Fibroblast of lung (primary cell): ENCODE measurements around the gene GJD4. TPM values are rescaled to one million over a fixed set of nuclear protein-coding genes. Genes with fewer than 3 reads are reported as not detected.
A peak's percentile ranks its signal among the peaks of the same experiment; 100 is the strongest.

ENCODE experiments used
- DNase-seq, 2 donors: peaks; one replicate each; pipeline versions ENCODE4 v3.0.0 to v3.0.0-alpha.2; 2010; ENCODE audit warnings: low read depth in 2 of 2
- H2AFZ ChIP-seq: 2 replicates; pipeline ENCODE4 v1.5.1; 2012; ENCODE audit warnings: low read length, control low read depth, inconsistent platforms
- H3K27ac ChIP-seq: 2 replicates; pipeline ENCODE4 v1.5.1; 2011; ENCODE audit warnings: low read length, control low read depth; ENCODE audit not compliant: insufficient read depth
- H3K27me3 ChIP-seq: 2 replicates; pipeline ENCODE4 v1.5.1; 2011; ENCODE audit warnings: mild to moderate bottlenecking, low read length; ENCODE audit not compliant: control insufficient read depth, insufficient read depth
- H3K36me3 ChIP-seq: 2 replicates; pipeline ENCODE4 v1.5.1; 2011; ENCODE audit warnings: low read length; ENCODE audit not compliant: control insufficient read depth, insufficient read depth
- H3K4me1 ChIP-seq: 2 replicates; pipeline ENCODE4 v1.5.1; 2011; ENCODE audit warnings: low read length; ENCODE audit not compliant: control insufficient read depth, insufficient read depth; ENCODE audit errors: extremely low read depth
- H3K4me2 ChIP-seq: 2 replicates; pipeline ENCODE4 v1.5.1; 2011; ENCODE audit warnings: low read length, control low read depth; ENCODE audit not compliant: insufficient read depth; ENCODE audit errors: extremely low read depth
- H3K4me3 ChIP-seq, 4 experiments: fragments of 200-600 bp in 1 of 4; sonication (generic) in 1 of 4; replicated peaks in 1 of 4; 2 replicates each; pipeline ENCODE4 v1.5.1; 2011 to 2016; ENCODE audit warnings: low read length in 4 of 4, low read depth in 3 of 4, mild to moderate bottlenecking in 3 of 4, control low read depth in 2 of 4, inconsistent platforms in 1 of 4, mixed read lengths in 1 of 4; ENCODE audit not compliant: insufficient read depth in 1 of 4; ENCODE audit errors: control extremely low read depth in 1 of 4
- H3K79me2 ChIP-seq: 2 replicates; pipeline ENCODE4 v1.5.1; 2012; ENCODE audit warnings: mild to moderate bottlenecking, low read length, inconsistent platforms; ENCODE audit not compliant: control insufficient read depth, insufficient read depth
- H3K9ac ChIP-seq: 2 replicates; pipeline ENCODE4 v1.5.1; 2011; ENCODE audit warnings: mild to moderate bottlenecking, low read length, control low read depth; ENCODE audit not compliant: insufficient read depth
- H3K9me3 ChIP-seq: 2 replicates; pipeline ENCODE4 v1.5.1; 2012; ENCODE audit warnings: low read depth, low read length; ENCODE audit not compliant: control insufficient read depth, insufficient read depth
- H4K20me1 ChIP-seq: 2 replicates; pipeline ENCODE4 v1.5.1; 2011; ENCODE audit warnings: low read length; ENCODE audit not compliant: control insufficient read depth, insufficient read depth; ENCODE audit errors: extremely low read depth
- EZH2 ChIP-seq: IDR thresholded peaks from 2 replicates; pipeline ENCODE4 v1.5.1; 2012; ENCODE audit warnings: low read length, control low read depth, mild to moderate bottlenecking; ENCODE audit errors: missing control alignments
- polyA plus RNA-seq, 2 donors: library from polyadenylated mRNA; depleted of rRNA in 1 of 2; stranded (reverse) in 1 of 2; unstranded in 1 of 2; fragments of >200 nt; gene quantifications; 2 replicates each; pipeline ENCODE4 v1.2.1, GENCODE V29; 2011 to 2012; ENCODE audit warnings: missing spikeins in 1 of 2
- total RNA-seq: library from RNA; depleted of rRNA; stranded (reverse); fragments of >200 nt; gene quantifications from 2 replicates; pipeline ENCODE4 v1.2.1, GENCODE V29; 2014
- TF ChIP-seq, protein P1 (sequence below), 2 donors: IDR thresholded peaks in 1 of 2; conservative IDR thresholded peaks in 1 of 2; 1 replicate in 1 of 2; 2 replicates in 1 of 2; pipeline ENCODE4 v1.5.1; 2011 to 2012; ENCODE audit warnings: low read length in 2 of 2, control low read depth in 1 of 2, inconsistent platforms in 1 of 2, low read depth in 1 of 2, mild to moderate bottlenecking in 1 of 2

GJD4 gene
- total and polyA plus RNA-seq, 2 donors (not counting 1 experiment from before 2014, with no cell fraction given), result 0.17 TPM; not detected in 1

DNA sequence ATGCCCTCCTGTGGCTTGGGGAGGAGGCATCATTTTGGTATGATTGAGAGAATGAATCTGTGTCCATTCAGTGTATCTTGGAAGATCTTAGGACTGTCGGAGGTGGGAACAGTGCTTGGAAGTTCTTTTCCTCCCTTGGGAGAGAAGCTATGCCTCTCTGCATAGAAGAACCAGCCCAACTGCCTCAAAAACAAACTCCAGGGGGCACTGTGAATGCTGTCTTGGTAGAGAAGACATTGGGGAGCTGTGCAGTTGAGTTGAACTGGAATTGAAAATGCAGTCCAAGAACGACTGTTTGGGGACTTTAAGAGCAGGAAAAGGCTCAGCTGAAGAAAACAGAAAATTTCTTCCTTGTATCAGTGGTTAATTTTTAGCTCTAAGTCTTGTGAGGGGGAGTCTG, 4.9 kb upstream of the GJD4 start:
- H3K9me3 ChIP-seq, result no peaks in the 10 kb centered on the region
- no peaks in the 10 kb centered on the region for H3K79me2 ChIP-seq
- H3K27ac ChIP-seq, result no peak overlapping the region
- no peak overlapping the region for H3K4me2 ChIP-seq
- peaks cover 8% of the 10 kb centered on the region for H3K27me3 ChIP-seq
- TF ChIP-seq, protein P1, sequence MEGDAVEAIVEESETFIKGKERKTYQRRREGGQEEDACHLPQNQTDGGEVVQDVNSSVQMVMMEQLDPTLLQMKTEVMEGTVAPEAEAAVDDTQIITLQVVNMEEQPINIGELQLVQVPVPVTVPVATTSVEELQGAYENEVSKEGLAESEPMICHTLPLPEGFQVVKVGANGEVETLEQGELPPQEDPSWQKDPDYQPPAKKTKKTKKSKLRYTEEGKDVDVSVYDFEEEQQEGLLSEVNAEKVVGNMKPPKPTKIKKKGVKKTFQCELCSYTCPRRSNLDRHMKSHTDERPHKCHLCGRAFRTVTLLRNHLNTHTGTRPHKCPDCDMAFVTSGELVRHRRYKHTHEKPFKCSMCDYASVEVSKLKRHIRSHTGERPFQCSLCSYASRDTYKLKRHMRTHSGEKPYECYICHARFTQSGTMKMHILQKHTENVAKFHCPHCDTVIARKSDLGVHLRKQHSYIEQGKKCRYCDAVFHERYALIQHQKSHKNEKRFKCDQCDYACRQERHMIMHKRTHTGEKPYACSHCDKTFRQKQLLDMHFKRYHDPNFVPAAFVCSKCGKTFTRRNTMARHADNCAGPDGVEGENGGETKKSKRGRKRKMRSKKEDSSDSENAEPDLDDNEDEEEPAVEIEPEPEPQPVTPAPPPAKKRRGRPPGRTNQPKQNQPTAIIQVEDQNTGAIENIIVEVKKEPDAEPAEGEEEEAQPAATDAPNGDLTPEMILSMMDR (conservative IDR thresholded peaks at IDR 0.05 in 1 of 2, IDR thresholded peaks at IDR 0.05 in 1 of 2; ENCODE audit: low read depth in 1 of 2, low read length in 2 of 2), result peak; percentile 11 to 33
- TF ChIP-seq EZH2, result no peak
- H3K4me1 ChIP-seq, result no peaks in the 10 kb centered on the region
- DNase-seq, result no peak
- H4K20me1 ChIP-seq, result no peaks in the 10 kb centered on the region
- no peaks in the 10 kb centered on the region for H3K36me3 ChIP-seq
- no peak overlapping the region for H3K9ac ChIP-seq
- H3K4me3 ChIP-seq, result no peak overlapping the region
- no peak overlapping the region for H2AFZ ChIP-seq

DNA sequence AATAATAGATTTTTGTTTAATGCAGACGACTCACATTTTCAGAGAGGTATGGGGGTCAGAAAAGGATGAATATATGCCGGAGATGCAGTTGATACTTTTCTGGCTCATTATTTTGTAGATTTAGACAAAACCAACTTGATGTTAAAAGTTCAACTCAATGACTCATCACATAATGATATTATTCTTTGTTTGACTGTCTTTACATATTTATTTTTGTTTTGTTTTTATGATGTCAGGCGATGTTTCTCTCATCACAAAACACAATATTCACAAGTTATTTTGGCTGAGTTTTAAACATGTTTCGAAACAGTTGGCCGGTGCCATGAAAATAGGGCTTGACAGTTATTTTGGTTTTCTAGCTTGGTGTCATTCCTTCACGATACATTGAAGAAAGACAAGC, 1.3 kb downstream of the GJD4 start:
- peak; percentile 41 to 75 for DNase-seq
- no peak overlapping the region for H2AFZ ChIP-seq

DNA sequence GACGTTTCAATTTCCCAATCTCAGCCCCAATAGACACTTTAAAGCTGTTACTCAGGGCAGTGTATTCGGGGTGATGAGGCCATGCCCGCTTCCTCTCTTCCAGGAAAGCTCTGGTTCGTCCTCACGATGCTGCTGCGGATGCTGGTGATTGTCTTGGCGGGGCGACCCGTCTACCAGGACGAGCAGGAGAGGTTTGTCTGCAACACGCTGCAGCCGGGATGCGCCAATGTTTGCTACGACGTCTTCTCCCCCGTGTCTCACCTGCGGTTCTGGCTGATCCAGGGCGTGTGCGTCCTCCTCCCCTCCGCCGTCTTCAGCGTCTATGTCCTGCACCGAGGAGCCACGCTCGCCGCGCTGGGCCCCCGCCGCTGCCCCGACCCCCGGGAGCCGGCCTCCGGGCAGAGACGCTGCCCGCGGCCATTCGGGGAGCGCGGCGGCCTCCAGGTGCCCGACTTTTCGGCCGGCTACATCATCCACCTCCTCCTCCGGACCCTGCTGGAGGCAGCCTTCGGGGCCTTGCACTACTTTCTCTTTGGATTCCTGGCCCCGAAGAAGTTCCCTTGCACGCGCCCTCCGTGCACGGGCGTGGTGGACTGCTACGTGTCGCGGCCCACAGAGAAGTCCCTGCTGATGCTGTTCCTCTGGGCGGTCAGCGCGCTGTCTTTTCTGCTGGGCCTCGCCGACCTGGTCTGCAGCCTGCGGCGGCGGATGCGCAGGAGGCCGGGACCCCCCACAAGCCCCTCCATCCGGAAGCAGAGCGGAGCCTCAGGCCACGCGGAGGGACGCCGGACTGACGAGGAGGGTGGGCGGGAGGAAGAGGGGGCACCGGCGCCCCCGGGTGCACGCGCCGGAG, 2.6 kb downstream of the GJD4 start:
- TF ChIP-seq EZH2, result no peak
- TF ChIP-seq, protein P1 (conservative IDR thresholded peaks at IDR 0.05 in 1 of 2, IDR thresholded peaks at IDR 0.05 in 1 of 2; ENCODE audit: low read depth in 1 of 2, low read length in 2 of 2), result no peak
- Histone ChIP-seq H3K27ac (no peak overlapping the region), H2AFZ (peak overlapping the region; percentile 66), H3K4me1 (peaks cover 2% of the 10 kb centered on the region), H3K4me2 (peak overlapping the region; percentile 76), H3K9ac (no peak overlapping the region), H3K9me3 (no peaks in the 10 kb centered on the region), H3K4me3 (peak overlapping the region; percentile 26 to 51 (median 34)), H3K27me3 (peaks cover 11% of the 10 kb centered on the region), H4K20me1 (no peaks in the 10 kb centered on the region), H3K79me2 (no peaks in the 10 kb centered on the region), H3K36me3 (no peaks in the 10 kb centered on the region)
- DNase-seq, result peak; percentile 14 to 34

More for the DNA sequence above, 1.3 kb downstream of the GJD4 start:
- Histone ChIP-seq H3K27ac (no peak overlapping the region), H3K36me3 (no peaks in the 10 kb centered on the region), H3K27me3 (peaks cover 11% of the 10 kb centered on the region), H4K20me1 (no peaks in the 10 kb centered on the region), H3K9me3 (no peaks in the 10 kb centered on the region), H3K4me3 (no peak overlapping the region), H3K4me1 (peaks cover 2% of the 10 kb centered on the region), H3K79me2 (no peaks in the 10 kb centered on the region), H3K9ac (no peak overlapping the region), H3K4me2 (no peak overlapping the region)
- no peak for TF ChIP-seq EZH2
- TF ChIP-seq, protein P1 (conservative IDR thresholded peaks at IDR 0.05 in 1 of 2, IDR thresholded peaks at IDR 0.05 in 1 of 2; ENCODE audit: low read depth in 1 of 2, low read length in 2 of 2), result no peak
